GM18868 (cell line): ENCODE data around the gene ZNF433.
"Not testable (repeated sequence)": the region's sequence is repeated elsewhere in the genome, so short reads cannot be mapped to it uniquely, and the experiment has no call there.

Source experiments
- ATAC-seq: cut with Tn5 transposase; IDR thresholded peaks from one replicate; pipeline ENCODE4 v1.9.1; 2021; ENCODE audit warnings: mild to moderate bottlenecking, moderate library complexity; ENCODE audit not compliant: unreplicated experiment

The ZNF433 gene

DNA sequence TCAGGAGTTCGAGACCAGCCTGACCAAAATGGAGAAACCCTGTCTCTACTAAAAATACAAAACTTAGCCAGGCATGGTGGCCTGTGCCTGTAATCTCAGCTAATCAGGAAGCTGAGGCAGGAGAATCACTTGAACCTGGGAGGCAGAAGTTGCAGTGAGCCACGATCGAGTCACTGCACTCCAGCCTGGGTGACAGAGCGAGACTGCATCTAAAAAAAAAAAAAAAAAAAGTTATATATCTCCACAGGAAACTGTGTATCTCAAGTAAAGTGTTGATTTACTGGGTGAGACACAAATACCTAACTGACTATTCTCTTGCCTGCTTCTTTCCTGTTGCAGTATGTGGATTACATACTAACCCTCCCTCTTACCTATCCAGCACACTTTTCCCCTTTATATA, 43.6 kb downstream of the ZNF433 start:
- not testable (repeated sequence) for ATAC-seq

DNA sequence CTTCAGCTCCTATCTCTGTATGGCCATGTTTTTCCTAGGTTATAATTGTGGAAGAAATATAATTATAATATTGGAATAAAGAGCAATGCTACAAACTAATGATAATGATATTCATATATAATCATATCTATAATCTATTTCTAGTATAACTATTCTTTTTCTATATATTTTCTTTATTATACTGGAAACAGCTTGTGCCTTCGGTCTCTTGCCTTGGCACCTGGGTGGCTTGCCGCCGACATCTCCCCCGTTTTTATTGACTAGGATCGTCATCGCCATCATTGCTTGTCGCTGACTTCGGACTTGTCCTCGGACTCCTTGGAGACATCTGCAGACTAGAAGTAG, 46.4 kb downstream of the ZNF433 start:
- ATAC-seq: no peak

DNA sequence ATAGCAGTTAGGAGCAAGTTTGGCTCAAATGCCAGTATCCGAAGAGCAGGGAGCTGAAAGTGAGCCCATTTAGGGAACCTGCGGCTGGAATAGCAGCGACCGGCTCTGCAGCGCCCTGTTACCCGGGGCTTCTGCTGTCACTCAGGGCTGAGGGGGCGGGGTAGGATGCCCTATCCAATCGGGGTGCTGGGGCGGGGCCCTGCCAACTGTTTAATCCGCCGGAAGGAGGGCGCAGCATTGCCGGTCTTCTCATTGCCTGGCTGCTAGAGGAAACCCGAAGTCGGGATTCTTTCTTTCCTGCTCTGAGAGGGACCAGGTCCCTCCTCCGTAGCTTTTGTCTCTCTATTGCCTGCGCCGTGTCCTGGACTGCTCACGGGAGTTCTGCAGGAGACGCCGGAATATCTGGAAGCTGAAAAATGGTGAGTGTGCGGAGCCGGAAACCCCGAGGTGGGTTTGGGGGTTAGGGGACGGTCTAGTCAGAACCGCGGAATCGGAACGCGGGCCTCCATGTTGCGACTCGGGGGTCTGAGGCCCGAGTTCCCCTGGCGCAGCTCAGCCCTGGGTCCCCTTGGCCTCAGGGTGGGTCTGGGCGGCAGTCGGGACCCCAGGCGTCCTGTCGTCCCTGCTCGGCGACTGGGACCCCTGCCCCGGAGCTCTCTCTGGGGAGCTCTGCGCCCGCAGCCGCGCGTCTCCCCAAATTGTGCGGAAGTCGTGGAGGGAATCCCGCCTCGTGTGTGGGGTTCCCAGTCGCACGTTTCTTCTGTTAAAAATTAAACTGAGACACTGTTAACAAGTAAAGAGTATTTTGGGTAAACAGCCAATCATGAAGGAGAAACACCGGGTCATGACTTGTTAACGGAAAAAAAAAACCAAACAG, 47.8 kb downstream of the ZNF433 start:
- peak; percentile 80 for ATAC-seq

DNA sequence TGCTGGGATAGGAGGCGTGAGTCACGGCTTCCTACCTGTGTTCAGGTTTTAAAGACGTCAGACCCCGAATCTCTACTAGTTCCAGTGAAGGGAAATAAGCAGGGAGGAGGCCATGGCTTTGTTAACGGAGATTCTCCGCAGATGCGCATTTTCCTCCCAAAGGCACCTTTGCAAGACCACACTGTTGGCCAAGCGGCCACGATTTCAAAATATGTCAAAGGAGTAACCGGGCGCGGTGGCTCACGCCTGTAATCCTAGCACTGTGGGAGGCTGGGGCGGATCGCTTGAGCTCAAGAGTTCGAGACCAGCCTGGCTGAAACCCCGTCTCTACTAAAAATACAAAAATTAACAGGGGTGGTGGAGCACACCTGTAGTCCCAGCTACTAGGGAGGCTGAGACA, 48.7 kb downstream of the ZNF433 start:
- no peak for ATAC-seq

DNA sequence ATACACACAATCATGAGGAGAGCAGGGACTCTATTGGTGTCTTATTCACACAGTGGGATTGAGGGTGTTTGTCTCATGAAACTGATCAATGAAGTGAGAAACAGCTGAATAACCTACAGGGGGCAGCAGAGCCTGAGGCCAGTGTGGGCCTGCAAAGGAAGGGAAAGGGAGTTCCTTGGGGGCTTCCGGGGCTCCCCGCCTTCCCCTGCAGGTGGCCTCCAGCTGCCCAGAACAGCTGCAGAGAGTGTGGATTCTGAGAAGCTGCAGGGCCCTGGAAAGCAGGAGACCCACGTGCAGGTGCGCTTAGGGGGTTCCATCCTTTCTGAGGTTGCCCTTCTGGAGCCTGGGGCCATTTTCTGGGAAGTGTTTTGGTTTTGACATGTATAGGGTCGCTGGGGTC, 50.5 kb downstream of the ZNF433 start:
- ATAC-seq: no peak

DNA sequence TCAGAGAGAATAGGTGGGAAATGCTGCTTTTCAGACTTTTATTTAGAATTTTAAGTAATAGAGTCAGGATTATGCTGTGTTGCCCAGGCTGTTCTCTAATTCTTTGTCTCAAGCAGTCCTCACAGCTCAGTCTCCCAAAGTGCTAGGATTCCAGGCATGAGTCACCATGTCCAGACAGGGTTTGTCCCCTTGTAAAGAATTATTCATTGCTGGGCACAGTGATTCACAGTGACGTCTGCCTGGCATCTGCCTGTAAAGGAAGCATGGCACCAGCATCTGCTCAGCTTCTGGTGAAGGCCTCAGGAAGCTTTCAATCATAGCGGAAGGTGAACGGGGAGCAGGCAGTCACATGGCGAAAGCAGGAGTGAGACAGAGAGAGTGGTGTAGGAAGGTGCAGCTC, 53.0 kb downstream of the ZNF433 start:
- no peak for ATAC-seq

DNA sequence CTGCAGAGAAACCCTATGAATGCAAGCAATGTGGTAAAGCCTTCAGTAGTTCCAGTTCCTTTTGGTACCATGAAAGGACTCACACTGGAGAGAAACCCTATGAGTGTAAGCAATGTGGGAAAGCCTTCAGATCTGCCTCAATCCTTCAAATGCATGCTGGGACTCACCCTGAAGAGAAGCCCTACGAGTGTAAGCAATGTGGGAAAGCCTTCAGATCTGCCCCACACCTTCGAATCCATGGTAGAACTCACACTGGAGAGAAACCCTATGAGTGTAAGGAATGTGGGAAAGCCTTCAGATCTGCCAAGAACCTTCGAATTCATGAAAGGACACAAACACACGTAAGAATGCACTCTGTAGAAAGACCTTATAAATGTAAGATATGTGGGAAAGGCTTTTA, 56.0 kb downstream of the ZNF433 start:
- ATAC-seq: no peak

DNA sequence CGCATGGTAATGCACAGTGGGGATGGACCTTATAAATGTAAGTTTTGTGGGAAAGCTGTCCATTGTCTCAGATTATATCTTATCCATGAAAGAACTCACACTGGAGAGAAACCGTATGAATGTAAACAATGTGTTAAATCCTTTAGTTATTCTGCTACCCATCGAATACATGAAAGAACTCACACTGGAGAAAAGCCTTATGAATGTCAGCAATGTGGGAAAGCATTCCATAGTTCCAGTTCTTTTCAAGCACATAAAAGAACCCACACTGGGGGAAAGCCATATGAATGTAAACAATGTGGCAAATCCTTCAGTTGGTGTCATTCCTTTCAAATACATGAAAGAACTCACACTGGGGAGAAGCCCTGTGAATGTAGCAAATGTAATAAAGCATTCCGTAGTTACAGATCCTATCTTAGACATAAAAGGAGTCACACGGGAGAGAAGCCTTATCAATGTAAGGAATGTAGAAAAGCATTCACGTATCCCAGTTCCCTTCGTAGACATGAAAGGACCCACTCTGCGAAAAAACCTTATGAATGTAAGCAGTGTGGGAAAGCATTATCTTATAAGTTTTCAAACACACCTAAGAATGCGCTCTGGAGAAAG, 56.9 kb downstream of the ZNF433 start:
- no peak for ATAC-seq

DNA sequence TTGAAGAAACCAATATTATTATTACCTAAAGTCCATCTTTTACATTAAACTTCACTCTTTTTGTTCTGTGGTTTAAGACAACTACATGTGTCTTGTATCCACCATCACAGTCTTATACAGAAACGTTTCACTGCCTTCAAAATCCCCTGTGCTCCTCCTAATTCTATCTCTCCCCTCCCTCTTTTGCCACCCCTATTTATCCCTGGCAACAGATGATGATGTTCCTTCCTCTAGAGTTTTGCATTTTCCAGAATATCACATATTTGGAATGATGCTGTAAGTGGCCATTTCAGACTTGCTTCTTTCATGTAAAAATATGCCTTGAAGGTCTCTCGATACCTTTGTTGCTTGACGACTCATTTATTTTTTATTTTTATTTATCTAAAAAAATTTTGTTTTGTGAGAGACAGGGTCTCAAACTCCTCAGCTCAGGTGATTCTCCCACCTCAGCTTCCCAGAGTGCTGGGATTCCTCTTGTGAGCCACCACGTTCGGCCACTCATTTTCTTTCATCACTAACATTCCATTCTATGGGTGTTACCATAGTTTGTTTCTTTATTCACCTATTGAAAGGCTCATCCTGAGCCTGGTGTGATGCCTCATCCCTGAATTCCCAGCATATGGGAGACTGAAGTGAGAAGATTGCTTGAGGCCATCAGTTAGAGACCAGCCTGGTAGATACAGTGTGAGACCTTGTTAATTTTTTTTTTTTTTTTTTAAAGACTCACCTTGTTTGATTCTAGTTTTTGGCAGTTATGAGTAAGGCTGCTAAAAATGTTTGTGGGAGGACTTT, 62.3 kb downstream of the ZNF433 start:
- ATAC-seq: no peak

DNA sequence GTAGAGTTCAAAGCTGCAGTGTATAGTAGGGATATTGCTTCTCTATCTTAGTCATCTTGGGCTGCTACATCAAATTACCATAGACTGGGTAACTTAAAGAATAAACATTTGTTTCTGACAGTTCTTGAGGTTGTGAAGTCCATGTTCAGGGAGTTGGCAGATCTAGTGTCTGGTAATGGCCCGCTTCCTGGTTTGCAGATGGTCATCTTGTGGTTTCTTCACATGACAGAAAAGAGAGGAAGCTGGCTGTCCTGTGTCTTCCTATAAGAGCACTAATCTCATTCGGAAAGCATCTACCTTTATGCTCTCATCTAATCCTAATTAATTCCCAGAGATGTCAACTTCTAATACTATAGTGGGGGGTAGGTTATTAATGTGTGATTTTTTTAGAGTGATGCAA, 64.4 kb downstream of the ZNF433 start:
- ATAC-seq: no peak

DNA sequence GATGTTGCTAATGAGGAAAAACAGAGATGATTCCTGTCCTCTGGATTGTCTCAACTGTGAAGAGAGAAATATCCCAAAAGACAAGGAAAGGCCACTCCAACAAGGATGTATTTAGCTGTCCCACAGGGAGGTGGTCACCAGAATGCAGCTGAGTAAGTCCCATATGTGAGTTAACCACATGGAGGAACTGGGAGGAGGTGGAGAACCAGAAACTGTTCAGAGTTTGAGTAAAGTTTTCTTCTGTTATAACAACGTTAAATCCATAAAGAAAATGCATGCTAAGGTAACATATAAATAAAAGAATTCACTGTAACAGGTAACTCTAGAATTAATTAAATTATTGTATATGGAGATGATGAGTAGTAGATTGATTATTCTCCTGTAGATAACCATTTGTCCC, 65.3 kb downstream of the ZNF433 start:
- ATAC-seq: no peak

DNA sequence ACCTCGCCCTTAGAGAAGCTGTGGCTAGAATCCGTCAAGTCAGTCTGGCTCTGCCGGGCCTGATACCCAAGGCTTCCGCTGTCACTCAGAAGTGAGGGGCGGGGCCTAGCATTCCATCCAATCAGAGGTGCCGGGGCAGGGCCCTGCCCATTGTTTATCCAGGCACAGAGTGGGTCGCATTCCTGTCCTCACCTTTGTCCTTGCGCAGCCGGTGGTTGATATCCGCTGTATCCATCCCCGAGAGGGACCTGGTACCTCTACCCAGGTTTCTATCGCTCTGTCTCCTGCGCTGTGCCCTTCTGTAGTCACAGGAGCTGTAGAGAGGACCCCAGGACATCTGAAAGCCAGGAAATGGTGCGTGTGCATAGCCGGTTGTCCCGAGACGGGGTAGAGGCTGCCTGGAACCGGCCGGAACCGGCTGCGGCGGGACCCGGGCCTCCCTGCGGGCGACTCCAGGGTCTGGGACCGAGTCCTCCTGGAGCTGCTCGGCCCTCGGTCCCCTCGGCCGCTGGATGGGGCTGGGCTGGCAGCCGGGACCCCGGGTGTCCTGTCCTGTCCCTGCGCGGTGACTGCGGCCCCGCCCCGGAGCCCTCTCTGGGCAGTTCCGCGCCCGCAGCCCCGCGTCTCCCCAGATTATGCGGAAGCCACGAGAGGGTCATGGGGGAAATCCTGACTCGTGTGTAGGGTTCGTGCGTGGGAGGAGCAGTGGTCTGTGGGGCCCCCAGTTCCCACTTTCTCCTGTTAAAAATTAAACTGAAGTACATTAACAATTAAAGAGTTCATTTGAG, 70.4 kb downstream of the ZNF433 start, which contains the start of gene ZNF763:
Gene ZNF763 (plus strand): TSS at position 183 of the 788 bp plus-strand sequence. CDS start 169 bp downstream, at position 352.
- ATAC-seq: peak; percentile 91
